IMR-90 (cell line): ENCODE measurements around the gene ATP11A. TPM values are rescaled to one million over a fixed set of nuclear protein-coding genes. Genes with fewer than 3 reads are reported as not detected.

Experiments used
- ATAC-seq: fragments of 200-7000 bp; cut with Tn5 transposase; 2 replicates; pipeline ENCODE4 v1.9.1; 2020; ENCODE audit warnings: low read depth, mild to moderate bottlenecking, moderate library complexity
- BruUV-seq: library from RNA; stranded (reverse); fragments of 400-500 nt; replicated peaks from 2 replicates; lab custom pipeline; 2021; lab: Mats Ljungman, UMichigan
- CTCF ChIA-PET: fragments of 300-600 bp; formaldehyde crosslinking; extraction: SDS; loops from one replicate; lab custom pipeline; 2021; ENCODE audit warnings: antibody characterized with exemption; lab: Yijun Ruan, JAX
- POLR2A ChIA-PET: fragments of 300-600 bp; sonication (Branson Sonifier 250); formaldehyde crosslinking; loops from one replicate; lab custom pipeline; 2022; ENCODE audit warnings: antibody characterized with exemption; ENCODE audit not compliant: unreplicated experiment; lab: Charles Lee
- DNase-seq: peaks from one replicate; pipeline ENCODE4 v3.0.0; 2013
- H2AFZ ChIP-seq: replicated peaks from 2 replicates; pipeline ENCODE3; 2013; ENCODE audit warnings: low read length, mild to moderate bottlenecking; ENCODE audit not compliant: poor library complexity
- H2AK5ac ChIP-seq: 2 replicates; pipeline ENCODE4 v1.6.1; 2013; ENCODE audit warnings: low read depth, low read length, inconsistent platforms
- H2AK9ac ChIP-seq: replicated peaks from 2 replicates; pipeline ENCODE3; 2013; ENCODE audit warnings: mild to moderate bottlenecking, low read depth, low read length, moderate library complexity; ENCODE audit not compliant: poor library complexity
- H2BK120ac ChIP-seq: 2 replicates; pipeline ENCODE4 v1.6.1; 2013; ENCODE audit warnings: low read depth, low read length, inconsistent platforms
- H2BK15ac ChIP-seq: 3 replicates; pipeline ENCODE4 v1.6.1; 2013; ENCODE audit warnings: low read depth, low read length, inconsistent platforms
- H2BK20ac ChIP-seq: 2 replicates; pipeline ENCODE4 v1.6.1; 2013; ENCODE audit warnings: low read depth, mild to moderate bottlenecking, inconsistent platforms, low read length, moderate library complexity
- H2BK5ac ChIP-seq: 2 replicates; pipeline ENCODE4 v1.6.1; 2013; ENCODE audit warnings: mild to moderate bottlenecking, low read depth, low read length, inconsistent platforms; ENCODE audit not compliant: poor library complexity, severe bottlenecking
- H3K14ac ChIP-seq: replicated peaks from 2 replicates; pipeline ENCODE4 v1.6.1; 2013; ENCODE audit warnings: low read depth, low read length, inconsistent platforms
- H3K18ac ChIP-seq: 2 replicates; pipeline ENCODE4 v1.6.1; 2013; ENCODE audit warnings: low read depth, low read length, control low read depth
- H3K23ac ChIP-seq: 2 replicates; pipeline ENCODE4 v1.6.1; 2013; ENCODE audit warnings: low read depth, low read length, inconsistent platforms
- H3K27ac ChIP-seq: 2 replicates; pipeline ENCODE4 v1.5.1; 2013; ENCODE audit warnings: mild to moderate bottlenecking, control low read depth, low read length; ENCODE audit not compliant: insufficient read depth
- H3K27me3 ChIP-seq: 2 replicates; pipeline ENCODE4 v1.6.1; 2013; ENCODE audit warnings: low read length; ENCODE audit not compliant: control insufficient read depth, insufficient read depth
- H3K36me3 ChIP-seq: 2 replicates; pipeline ENCODE4 v1.6.1; 2013; ENCODE audit warnings: low read length, mixed read lengths; ENCODE audit not compliant: control insufficient read depth, insufficient read depth
- H3K4ac ChIP-seq: 2 replicates; pipeline ENCODE4 v1.6.1; 2013; ENCODE audit warnings: low read depth, low read length, inconsistent platforms
- H3K4me1 ChIP-seq: 2 replicates; pipeline ENCODE4 v1.6.1; 2013; ENCODE audit warnings: low read length, mixed read lengths; ENCODE audit not compliant: control insufficient read depth, insufficient read depth
- H3K4me2 ChIP-seq: 2 replicates; pipeline ENCODE4 v1.6.1; 2013; ENCODE audit warnings: low read depth, mild to moderate bottlenecking, control low read depth, low read length, moderate library complexity
- H3K4me3 ChIP-seq: 2 replicates; pipeline ENCODE4 v1.5.1; 2013; ENCODE audit warnings: low read depth, mild to moderate bottlenecking, control low read depth, low read length, moderate library complexity; ENCODE audit not compliant: insufficient read depth
- H3K56ac ChIP-seq: 2 replicates; pipeline ENCODE4 v1.6.1; 2013; ENCODE audit warnings: low read length, inconsistent platforms; ENCODE audit not compliant: insufficient read depth; ENCODE audit errors: extremely low read depth
- H3K79me1 ChIP-seq, 2 experiments: 2 replicates each; pipeline ENCODE4 v1.6.1; 2013; ENCODE audit warnings: low read length in 2 of 2, inconsistent platforms in 1 of 2, low read depth in 1 of 2
- H3K9ac ChIP-seq: 2 replicates; pipeline ENCODE4 v1.6.1; 2013; ENCODE audit warnings: low read depth, low read length, control low read depth
- H3K9me1 ChIP-seq: 2 replicates; pipeline ENCODE4 v1.6.1; 2013; ENCODE audit warnings: low read length, inconsistent platforms; ENCODE audit not compliant: insufficient read depth
- H3K9me3 ChIP-seq: 2 replicates; pipeline ENCODE4 v1.6.1; 2013; ENCODE audit warnings: low read length; ENCODE audit not compliant: control insufficient read depth, insufficient read depth
- H4K20me1 ChIP-seq: 2 replicates; pipeline ENCODE4 v1.6.1; 2013; ENCODE audit warnings: low read length, inconsistent platforms; ENCODE audit not compliant: insufficient read depth
- H4K5ac ChIP-seq: 2 replicates; pipeline ENCODE4 v1.6.1; 2013; ENCODE audit warnings: mild to moderate bottlenecking, low read depth, low read length, control low read depth
- H4K8ac ChIP-seq, 2 experiments: 2 replicates each; pipeline ENCODE4 v1.6.1; 2013; ENCODE audit warnings: low read depth in 2 of 2, low read length in 2 of 2, control low read depth in 1 of 2, inconsistent platforms in 1 of 2
- H4K91ac ChIP-seq: 2 replicates; pipeline ENCODE4 v1.6.1; 2013; ENCODE audit warnings: low read depth, low read length, inconsistent platforms; ENCODE audit not compliant: insufficient read depth
- BHLHE40 ChIP-seq: fragments of 150-350 bp; IDR thresholded peaks from 2 replicates; pipeline ENCODE4 v1.6.1; 2016; ENCODE audit warnings: mild to moderate bottlenecking, low read depth, low read length
- CEBPB ChIP-seq: IDR thresholded peaks from 2 replicates; pipeline ENCODE4 v1.6.1; 2012; ENCODE audit warnings: low read depth, low read length, improper control_type of control experiment
- CHD1 ChIP-seq: IDR thresholded peaks from 2 replicates; pipeline ENCODE4 v1.6.1; 2012; ENCODE audit warnings: low read depth, low read length, improper control_type of control experiment
- CTCF ChIP-seq: conservative IDR thresholded peaks from 2 replicates; pipeline ENCODE4 v1.5.1; 2012; ENCODE audit warnings: mild to moderate bottlenecking, low read depth, low read length, improper control_type of control experiment
- ELK1 ChIP-seq: fragments of 150-350 bp; IDR thresholded peaks from 2 replicates; pipeline ENCODE4 v1.6.1; 2016; ENCODE audit warnings: low read depth, mild to moderate bottlenecking, low read length, moderate library complexity, borderline replicate concordance
- FOS ChIP-seq: fragments of 150-350 bp; IDR thresholded peaks from 2 replicates; pipeline ENCODE4 v1.6.1; 2016; ENCODE audit warnings: low read depth, low read length
- MAFK ChIP-seq: IDR thresholded peaks from 2 replicates; pipeline ENCODE4 v1.6.1; 2012; ENCODE audit warnings: low read depth, low read length, improper control_type of control experiment
- MAZ ChIP-seq: IDR thresholded peaks from 2 replicates; pipeline ENCODE4 v1.6.1; 2012; ENCODE audit warnings: low read depth, mild to moderate bottlenecking, low read length, improper control_type of control experiment, moderate library complexity, borderline replicate concordance
- MXI1 ChIP-seq: IDR thresholded peaks from 2 replicates; pipeline ENCODE4 v1.6.1; 2012; ENCODE audit warnings: low read depth, mild to moderate bottlenecking, low read length, moderate library complexity, borderline replicate concordance
- NFE2L2 ChIP-seq: fragments of 150-350 bp; IDR thresholded peaks from 2 replicates; pipeline ENCODE4 v1.6.1; 2016; ENCODE audit warnings: low read depth, mild to moderate bottlenecking, low read length
- POLR2A ChIP-seq: IDR thresholded peaks from 2 replicates; pipeline ENCODE4 v1.6.1; 2012; ENCODE audit warnings: mild to moderate bottlenecking, low read depth, low read length
- RAD21 ChIP-seq: IDR thresholded peaks from 2 replicates; pipeline ENCODE4 v1.6.1; 2012; ENCODE audit warnings: low read length, improper control_type of control experiment
- RCOR1 ChIP-seq: IDR thresholded peaks from 2 replicates; pipeline ENCODE4 v1.6.1; 2012; ENCODE audit warnings: mild to moderate bottlenecking, low read length, improper control_type of control experiment; ENCODE audit not compliant: insufficient replicate concordance
- RFX5 ChIP-seq: IDR thresholded peaks from 2 replicates; pipeline ENCODE4 v1.8.0; 2012; ENCODE audit warnings: low read depth, mild to moderate bottlenecking, low read length, moderate library complexity
- SMC3 ChIP-seq: fragments of 150-350 bp; IDR thresholded peaks from 2 replicates; pipeline ENCODE4 v1.6.1; 2016; ENCODE audit warnings: low read depth, mild to moderate bottlenecking, antibody characterized with exemption, low read length, moderate library complexity
- WGBS, 2 experiments: methylation state at CpG; one replicate each; pipeline versions ENCODE4 v1.1.5 to v1.1.7; 2013; ENCODE audit warnings: missing lambda C conversion rate in 2 of 2; ENCODE audit not compliant: insufficient read length in 1 of 2; ENCODE audit errors: extremely low coverage in 2 of 2; 5-methylcytosine and 5-hydroxymethylcytosine counted together
- dilution Hi-C: fragments of 300-500 bp; cut with HindIII; formaldehyde crosslinking; loops from one replicate; pipeline ENCODE4 v1.14.3; 2018; ENCODE audit warnings: low sequenced_read_pairs; ENCODE audit not compliant: unreplicated experiment
- in situ Hi-C: fragments of 300-500 bp; cut with MboI; formaldehyde crosslinking; loops from 3 replicates; pipeline ENCODE4 v1.14.3; 2019; ENCODE audit warnings: low sequenced_read_pairs, inconsistent platforms, mixed read lengths
- intact Hi-C: fragments of 100-400 bp; cut with micrococcal nuclease; formaldehyde crosslinking; loops from 2 replicates; pipeline ENCODE4 v1.10.0; 2022
- polyA plus RNA-seq, 3 experiments: library from polyadenylated mRNA; depleted of rRNA; stranded (reverse); fragments of >200 nt; gene quantifications; 2 replicates each; pipeline ENCODE4 v1.2.3, GENCODE V29; 2012; ENCODE audit warnings: low replicate concordance in 1 of 3
- total RNA-seq: library from RNA; depleted of rRNA; stranded (reverse); fragments of >200 nt; gene quantifications from 2 replicates; pipeline ENCODE4 v1.2.3, GENCODE V29; 2012
- TF ChIP-seq, protein P1 (sequence below): fragments of 150-350 bp; IDR thresholded peaks from 2 replicates; pipeline ENCODE4 v1.6.1; 2017; ENCODE audit warnings: mild to moderate bottlenecking, antibody characterized with exemption, low read length, low read depth

The ATP11A gene
- total and polyA plus RNA-seq, 2 of the 4 experiments (the other 2 are of a cell fraction), result 8.4 to 12.0 TPM

DNA sequence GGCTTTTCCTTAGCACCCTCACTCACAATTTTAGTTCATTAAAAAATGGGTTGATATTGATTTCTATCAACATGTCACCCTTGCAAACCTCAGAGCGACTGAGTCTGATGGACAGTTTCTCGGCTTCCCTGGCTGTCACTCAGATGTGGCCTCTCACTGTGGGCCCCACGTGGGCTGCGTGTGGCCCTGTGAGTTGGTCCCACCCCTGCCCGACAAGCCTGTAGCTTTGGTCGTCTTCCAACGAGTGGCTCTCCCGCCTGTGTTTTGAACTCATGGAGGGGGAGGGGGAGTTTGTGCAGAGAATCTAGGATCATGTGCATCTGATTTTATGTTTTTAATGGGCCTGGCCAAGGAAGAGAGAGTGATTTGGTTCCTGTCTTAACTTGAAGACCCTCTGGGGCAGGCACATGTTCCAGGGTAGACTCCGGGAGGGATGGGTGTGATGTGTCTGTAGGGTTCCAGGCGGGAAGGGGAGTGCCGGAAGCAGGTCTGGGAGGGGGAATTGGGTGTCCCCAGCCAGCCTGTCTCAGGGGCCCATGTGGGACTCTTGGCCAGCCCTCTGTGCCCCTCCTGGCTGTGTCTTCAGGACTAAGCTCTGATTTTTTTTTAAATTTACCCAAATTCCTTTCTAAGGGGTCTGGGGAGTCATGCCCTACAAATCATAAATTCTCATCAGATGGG is 18.9 kb downstream of the ATP11A start:
- WGBS, 2 experiments, result 57% methylated on average over 7 of the region's 11 CpGs; no CpG with 5 or more reads in 1 of the 2 experiments
- no peak overlapping the region for H2BK15ac ChIP-seq
- in situ Hi-C loops (no loop called here), dilution Hi-C loops (no loop called here), intact Hi-C loops (no loop called here)
- H3K4ac ChIP-seq, result no peak overlapping the region
- H2AFZ ChIP-seq, result no peak overlapping the region
- TF ChIP-seq, protein P1, sequence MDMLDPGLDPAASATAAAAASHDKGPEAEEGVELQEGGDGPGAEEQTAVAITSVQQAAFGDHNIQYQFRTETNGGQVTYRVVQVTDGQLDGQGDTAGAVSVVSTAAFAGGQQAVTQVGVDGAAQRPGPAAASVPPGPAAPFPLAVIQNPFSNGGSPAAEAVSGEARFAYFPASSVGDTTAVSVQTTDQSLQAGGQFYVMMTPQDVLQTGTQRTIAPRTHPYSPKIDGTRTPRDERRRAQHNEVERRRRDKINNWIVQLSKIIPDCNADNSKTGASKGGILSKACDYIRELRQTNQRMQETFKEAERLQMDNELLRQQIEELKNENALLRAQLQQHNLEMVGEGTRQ, result no peak
- TF ChIP-seq RCOR1 (no peak), RFX5 (no peak), MXI1 (no peak), BHLHE40 (no peak), RAD21 (no peak), CTCF (no peak), ELK1 (no peak), POLR2A (no peak), MAZ (no peak), SMC3 (no peak), NFE2L2 (no peak), CEBPB (no peak), FOS (no peak), CHD1 (no peak), MAFK (no peak)
- H4K8ac ChIP-seq, result no peak overlapping the region
- H3K56ac ChIP-seq, result no peak overlapping the region
- peaks cover 23% of the 10 kb centered on the region for H3K4me1 ChIP-seq
- no peaks in the 10 kb centered on the region for H3K27me3 ChIP-seq
- H3K14ac ChIP-seq, result no peak overlapping the region
- peaks cover 12% of the 10 kb centered on the region for H4K20me1 ChIP-seq
- H3K9ac ChIP-seq, result no peak overlapping the region
- H3K23ac ChIP-seq, result no peak overlapping the region
- 0 out of 2 replicates have a peak, but pooled peaks cover 1% of the 10 kb centered on the region for H3K36me3 ChIP-seq
- H4K5ac ChIP-seq, result no peak overlapping the region
- no TSS peak for BruUV-seq
- ATAC-seq (no peak), DNase-seq (no peak)
- H3K9me1 ChIP-seq, result peaks cover 16% of the 10 kb centered on the region
- ChIA-PET POLR2A (no interaction called here), CTCF (no interaction called here)
- H3K18ac ChIP-seq, result no peak overlapping the region
- no peak overlapping the region for H2BK20ac ChIP-seq
- no peak overlapping the region for H2BK5ac ChIP-seq
- H4K91ac ChIP-seq, result no peak overlapping the region
- no peak overlapping the region for H3K4me3 ChIP-seq
- no peak overlapping the region for H3K4me2 ChIP-seq
- no peak overlapping the region for H2AK9ac ChIP-seq
- no peak overlapping the region for H3K27ac ChIP-seq
- no peaks in the 10 kb centered on the region for H3K9me3 ChIP-seq
- peaks cover 12 to 43% of the 10 kb centered on the region in 2 experiments for H3K79me1 ChIP-seq
- H2AK5ac ChIP-seq, result no peak overlapping the region
- H2BK120ac ChIP-seq, result no peak overlapping the region
